IPS-15b (cell line): Measurements from ENCODE around the gene SFT2D1.
"Not testable (repeated sequence)": the region's sequence is repeated elsewhere in the genome, so short reads cannot be mapped to it uniquely, and the experiment has no call there.

Experiments
- H3K27me3 ChIP-seq: one replicate; pipeline ENCODE4 v1.6.1; 2013; ENCODE audit warnings: low read length; ENCODE audit not compliant: control insufficient read depth, insufficient read depth
- H3K36me3 ChIP-seq: one replicate; pipeline ENCODE4 v1.6.1; 2013; ENCODE audit warnings: low read length; ENCODE audit not compliant: control insufficient read depth, insufficient read depth
- H3K4me1 ChIP-seq: one replicate; pipeline ENCODE4 v1.6.1; 2013; ENCODE audit warnings: mild to moderate bottlenecking, low read length; ENCODE audit not compliant: control insufficient read depth, insufficient read depth
- H3K4me3 ChIP-seq: one replicate; pipeline ENCODE4 v1.5.1; 2013; ENCODE audit warnings: low read depth, low read length
- H3K9ac ChIP-seq: one replicate; pipeline ENCODE4 v1.6.1; 2013; ENCODE audit warnings: low read depth, mild to moderate bottlenecking, low read length
- H3K9me3 ChIP-seq: one replicate; pipeline ENCODE4 v1.6.1; 2013; ENCODE audit warnings: mild to moderate bottlenecking, low read length; ENCODE audit not compliant: control insufficient read depth, insufficient read depth

SFT2D1 gene

GRCh38 chr6:166360243-166361076 lies 18.1 kb upstream of the SFT2D1 start:
- Histone ChIP-seq H3K9ac (no peak overlapping the region), H3K4me3 (no peak overlapping the region), H3K27me3 (no peaks in the 10 kb centered on the region), H3K9me3 (no peaks in the 10 kb centered on the region), H3K36me3 (no peaks in the 10 kb centered on the region), H3K4me1 (peaks cover 11% of the 10 kb centered on the region)

GRCh38 chr6:166355552-166355951 lies 13.2 kb upstream of the SFT2D1 start:
- Histone ChIP-seq H3K9me3 (no peaks in the 10 kb centered on the region), H3K4me3 (no peak overlapping the region), H3K36me3 (no peaks in the 10 kb centered on the region), H3K27me3 (no peaks in the 10 kb centered on the region), H3K4me1 (peaks cover 5% of the 10 kb centered on the region), H3K9ac (no peak overlapping the region)

- Histone ChIP-seq H3K9ac (no peak overlapping the region), H3K36me3 (no peaks in the 10 kb centered on the region), H3K9me3 (no peaks in the 10 kb centered on the region), H3K27me3 (no peaks in the 10 kb centered on the region), H3K4me1 (peaks cover 5% of the 10 kb centered on the region), H3K4me3 (no peak overlapping the region)
Observed at GRCh38 chr6:166354965-166355364, 12.6 kb upstream of the SFT2D1 start.

GRCh38 chr6:166354143-166354542 lies 11.8 kb upstream of the SFT2D1 start:
- no peak overlapping the region for H3K4me3 ChIP-seq
- peaks cover 5% of the 10 kb centered on the region for H3K4me1 ChIP-seq
- H3K36me3 ChIP-seq, result no peaks in the 10 kb centered on the region
- no peaks in the 10 kb centered on the region for H3K27me3 ChIP-seq
- no peaks in the 10 kb centered on the region for H3K9me3 ChIP-seq
- no peak overlapping the region for H3K9ac ChIP-seq

GRCh38 chr6:166353507-166353906 lies 11.2 kb upstream of the SFT2D1 start:
- Histone ChIP-seq H3K4me1 (peaks cover 5% of the 10 kb centered on the region), H3K27me3 (no peaks in the 10 kb centered on the region), H3K4me3 (no peak overlapping the region), H3K36me3 (no peaks in the 10 kb centered on the region), H3K9ac (no peak overlapping the region), H3K9me3 (no peaks in the 10 kb centered on the region)

GRCh38 chr6:166352923-166353322 lies 10.6 kb upstream of the SFT2D1 start:
- no peak overlapping the region for H3K9ac ChIP-seq
- no peaks in the 10 kb centered on the region for H3K36me3 ChIP-seq
- H3K4me1 ChIP-seq, result peaks cover 5% of the 10 kb centered on the region
- H3K4me3 ChIP-seq, result no peak overlapping the region
- H3K27me3 ChIP-seq, result no peaks in the 10 kb centered on the region
- no peaks in the 10 kb centered on the region for H3K9me3 ChIP-seq

- no peaks in the 10 kb centered on the region for H3K36me3 ChIP-seq
- H3K27me3 ChIP-seq, result no peaks in the 10 kb centered on the region
- H3K4me3 ChIP-seq, result no peak overlapping the region
- H3K9ac ChIP-seq, result no peak overlapping the region
- H3K4me1 ChIP-seq, result peaks cover 5% of the 10 kb centered on the region
- H3K9me3 ChIP-seq, result no peaks in the 10 kb centered on the region
Observed at GRCh38 chr6:166351715-166352285, 9.5 kb upstream of the SFT2D1 start.

GRCh38 chr6:166348305-166348949 lies 6.1 kb upstream of the SFT2D1 start:
- H3K4me1 ChIP-seq, result peaks cover 5% of the 10 kb centered on the region
- no peaks in the 10 kb centered on the region for H3K9me3 ChIP-seq
- H3K4me3 ChIP-seq, result no peak overlapping the region
- no peaks in the 10 kb centered on the region for H3K36me3 ChIP-seq
- H3K9ac ChIP-seq, result no peak overlapping the region
- no peaks in the 10 kb centered on the region for H3K27me3 ChIP-seq

GRCh38 chr6:166346965-166347364 lies 4.6 kb upstream of the SFT2D1 start:
- Histone ChIP-seq H3K27me3 (no peaks in the 10 kb centered on the region), H3K36me3 (no peaks in the 10 kb centered on the region), H3K4me3 (no peak overlapping the region), H3K9me3 (no peaks in the 10 kb centered on the region), H3K9ac (no peak overlapping the region), H3K4me1 (peaks cover 2% of the 10 kb centered on the region)

- Histone ChIP-seq H3K4me3 (no peak overlapping the region), H3K27me3 (no peaks in the 10 kb centered on the region), H3K9me3 (no peaks in the 10 kb centered on the region), H3K4me1 (no peaks in the 10 kb centered on the region), H3K9ac (no peak overlapping the region), H3K36me3 (no peaks in the 10 kb centered on the region)
Observed at GRCh38 chr6:166346449-166346848, 4.1 kb upstream of the SFT2D1 start.

- H3K4me3 ChIP-seq, H3K9ac ChIP-seq, H3K4me1 ChIP-seq, H3K27me3 ChIP-seq, H3K9me3 ChIP-seq, H3K36me3 ChIP-seq: not testable (repeated sequence)
Observed at GRCh38 chr6:166345672-166346071, 3.3 kb upstream of the SFT2D1 start.

- H3K4me1 ChIP-seq, H3K4me3 ChIP-seq: not testable (repeated sequence)
Observed at GRCh38 chr6:166344921-166345320, 2.6 kb upstream of the SFT2D1 start.

More at GRCh38 chr6:166344921-166345320, 2.6 kb upstream of the SFT2D1 start:
- H3K9me3 ChIP-seq, H3K36me3 ChIP-seq, H3K9ac ChIP-seq, H3K27me3 ChIP-seq: not testable (repeated sequence)
